ENCODE measurements around the gene LRBA. TPM values are rescaled to one million over a fixed set of nuclear protein-coding genes. Genes with fewer than 3 reads are reported as not detected.
"Not testable (repeated sequence)": the region's sequence is repeated elsewhere in the genome, so short reads cannot be mapped to it uniquely, and the experiment has no call there.

Gene LRBA
- total RNA-seq, 2 donors from 2014 or later = 50.1 to 59.9 TPM

DNA sequence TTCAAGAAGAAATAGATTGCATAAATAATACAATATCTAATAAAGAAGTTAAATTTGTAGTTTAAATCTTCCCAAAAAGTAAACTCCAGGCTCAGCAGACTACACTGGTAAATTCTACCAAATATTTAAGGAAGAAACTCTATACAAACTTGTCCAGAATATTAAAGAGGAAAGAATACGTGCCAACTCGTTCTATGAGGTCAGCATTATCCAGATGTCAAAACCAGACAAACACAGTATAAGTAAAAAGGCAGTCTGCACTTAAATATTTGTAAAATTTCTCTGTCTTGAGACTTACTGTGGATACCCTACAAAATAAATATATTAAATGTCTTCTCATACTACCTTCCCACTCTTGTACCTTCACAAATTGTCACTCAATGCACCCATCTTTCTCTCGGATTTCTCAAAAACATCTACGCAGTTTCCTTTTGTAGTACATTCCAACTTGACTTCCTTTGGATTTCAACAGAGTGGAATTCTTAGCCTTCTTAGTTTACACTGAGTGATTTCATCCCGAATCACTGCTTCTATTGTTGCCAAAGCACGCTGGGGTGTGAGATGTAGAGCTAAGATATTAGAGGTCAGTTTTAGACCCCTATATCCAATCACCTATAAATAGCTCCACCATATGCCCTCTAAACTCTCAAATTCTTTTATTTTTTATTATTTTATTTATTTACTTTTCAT, 504.8 kb downstream of the LRBA start:
- no peaks in the 10 kb centered on the region for H3K9me3 ChIP-seq
- H3K27me3 ChIP-seq = no peaks in the 10 kb centered on the region
- no peak overlapping the region for H3K27ac ChIP-seq
- H3K4me3 ChIP-seq = no peak overlapping the region
- intact Hi-C loops (cut with DNase I) = no loop called here
- H3K36me3 ChIP-seq (replicated peaks in 1 of 2; ENCODE audit: insufficient read depth in 1 of 2, low read depth in 2 of 2) = no peaks in the 10 kb centered on the region
- TF ChIP-seq, protein P1, sequence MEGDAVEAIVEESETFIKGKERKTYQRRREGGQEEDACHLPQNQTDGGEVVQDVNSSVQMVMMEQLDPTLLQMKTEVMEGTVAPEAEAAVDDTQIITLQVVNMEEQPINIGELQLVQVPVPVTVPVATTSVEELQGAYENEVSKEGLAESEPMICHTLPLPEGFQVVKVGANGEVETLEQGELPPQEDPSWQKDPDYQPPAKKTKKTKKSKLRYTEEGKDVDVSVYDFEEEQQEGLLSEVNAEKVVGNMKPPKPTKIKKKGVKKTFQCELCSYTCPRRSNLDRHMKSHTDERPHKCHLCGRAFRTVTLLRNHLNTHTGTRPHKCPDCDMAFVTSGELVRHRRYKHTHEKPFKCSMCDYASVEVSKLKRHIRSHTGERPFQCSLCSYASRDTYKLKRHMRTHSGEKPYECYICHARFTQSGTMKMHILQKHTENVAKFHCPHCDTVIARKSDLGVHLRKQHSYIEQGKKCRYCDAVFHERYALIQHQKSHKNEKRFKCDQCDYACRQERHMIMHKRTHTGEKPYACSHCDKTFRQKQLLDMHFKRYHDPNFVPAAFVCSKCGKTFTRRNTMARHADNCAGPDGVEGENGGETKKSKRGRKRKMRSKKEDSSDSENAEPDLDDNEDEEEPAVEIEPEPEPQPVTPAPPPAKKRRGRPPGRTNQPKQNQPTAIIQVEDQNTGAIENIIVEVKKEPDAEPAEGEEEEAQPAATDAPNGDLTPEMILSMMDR (IDR thresholded peaks at IDR 0.05) = no peak
- no peak for TF ChIP-seq POLR2A (IDR thresholded peaks at IDR 0.05)
- no peaks in the 10 kb centered on the region for H3K4me1 ChIP-seq
- no peak for DNase-seq
- no peak for ATAC-seq
- WGBS, 2 donors = 81 to 85% methylated on average over 6 of the region's 6 CpGs

DNA sequence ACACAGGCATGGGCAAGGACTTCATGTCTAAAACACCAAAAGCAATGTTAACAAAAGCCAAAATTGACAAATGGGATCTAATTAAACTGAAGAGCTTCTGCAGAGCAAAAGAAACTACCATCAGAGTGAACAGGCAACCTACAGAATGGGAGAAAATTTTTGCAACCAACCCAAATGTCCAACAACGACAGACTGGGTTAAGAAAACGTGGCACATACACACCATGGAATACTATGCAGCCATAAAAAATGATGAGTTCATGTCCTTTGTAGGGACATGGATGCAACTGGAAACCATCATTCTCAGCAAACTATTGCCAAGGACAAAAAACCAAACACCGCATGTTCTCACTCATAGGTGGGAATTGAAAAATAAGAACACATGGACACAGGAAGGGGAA, 507.4 kb downstream of the LRBA start:
- H3K27ac ChIP-seq; H3K9me3 ChIP-seq; H3K27me3 ChIP-seq; DNase-seq; ATAC-seq; H3K4me3 ChIP-seq; H3K36me3 ChIP-seq (replicated peaks in 1 of 2; ENCODE audit: insufficient read depth in 1 of 2, low read depth in 2 of 2); H3K4me1 ChIP-seq; intact Hi-C loops (cut with DNase I): not testable (repeated sequence)
- 94 to 96% methylated on average over 3 of the region's 3 CpGs for WGBS, 2 donors

DNA sequence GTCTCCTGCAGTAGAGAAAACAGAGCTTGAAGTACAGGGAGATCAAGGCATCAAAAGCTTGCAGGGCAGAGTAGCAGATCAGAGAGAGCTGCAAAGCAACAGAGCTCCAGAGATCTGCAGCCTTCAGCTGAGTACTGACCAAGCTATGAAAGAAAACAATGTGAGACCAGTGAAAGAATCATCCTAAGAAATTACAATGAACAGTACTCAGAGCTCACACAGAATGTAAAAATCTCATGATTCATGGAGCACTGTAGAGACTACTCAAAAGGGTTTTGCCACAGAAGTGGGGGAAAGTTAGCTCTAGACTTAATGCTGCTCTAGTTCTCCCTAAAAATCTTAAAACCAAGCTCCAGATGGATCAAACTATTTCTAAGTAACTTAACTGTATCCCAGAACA, 513.1 kb downstream of the LRBA start:
- ATAC-seq (no peak), DNase-seq (no peak)
- Histone ChIP-seq H3K36me3 (replicated peaks in 1 of 2; ENCODE audit: insufficient read depth in 1 of 2, low read depth in 2 of 2) (no peaks in the 10 kb centered on the region), H3K27me3 (no peaks in the 10 kb centered on the region), H3K27ac (no peak overlapping the region), H3K4me3 (no peak overlapping the region), H3K9me3 (no peaks in the 10 kb centered on the region), H3K4me1 (no peaks in the 10 kb centered on the region)
- TF ChIP-seq POLR2A (IDR thresholded peaks at IDR 0.05) = no peak
- TF ChIP-seq, protein P1 (IDR thresholded peaks at IDR 0.05) = no peak
- intact Hi-C loops (cut with DNase I) = no loop called here

DNA sequence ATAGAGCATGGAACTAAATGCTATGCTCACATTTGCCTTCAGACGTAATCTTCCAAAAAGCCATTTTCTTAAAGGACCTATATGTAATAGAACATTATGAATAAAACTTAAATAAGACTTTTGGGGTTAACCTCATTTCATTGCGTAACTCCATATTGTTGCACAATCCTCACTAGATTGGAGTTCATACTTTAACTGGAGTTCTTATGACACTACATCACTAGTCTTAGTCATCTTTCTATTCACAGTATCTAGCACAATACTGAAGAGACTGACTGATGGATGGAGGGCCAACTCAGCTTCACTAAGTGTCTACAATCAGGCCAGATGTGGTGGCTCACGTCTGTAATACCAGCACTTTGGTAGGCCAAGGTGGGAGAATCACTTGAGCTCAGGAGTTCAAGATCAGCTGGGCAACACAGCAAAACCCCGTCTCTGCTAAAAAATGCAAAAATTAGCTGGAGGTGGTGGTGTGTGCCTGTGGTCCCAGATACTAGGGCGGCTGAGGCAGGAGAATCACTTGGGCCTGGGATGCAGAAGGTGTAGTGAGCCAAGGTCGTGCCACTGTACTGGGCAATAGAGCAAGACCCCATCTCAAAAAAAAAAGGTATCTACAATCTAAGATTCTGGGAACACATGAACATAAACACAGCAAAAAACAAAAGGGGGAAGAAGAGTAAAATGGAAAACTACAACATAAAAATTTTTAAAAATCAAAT, 513.9 kb downstream of the LRBA start:
- DNase-seq (no peak), ATAC-seq (no peak)
- no peaks in the 10 kb centered on the region for H3K36me3 ChIP-seq (replicated peaks in 1 of 2; ENCODE audit: insufficient read depth in 1 of 2, low read depth in 2 of 2)
- H3K27me3 ChIP-seq = no peaks in the 10 kb centered on the region
- no peaks in the 10 kb centered on the region for H3K4me1 ChIP-seq
- intact Hi-C loops (cut with DNase I) = no loop called here
- H3K27ac ChIP-seq = no peak overlapping the region
- no peak overlapping the region for H3K4me3 ChIP-seq
- WGBS, 2 donors = 77 to 91% methylated on average over 6 of the region's 6 CpGs
- no peaks in the 10 kb centered on the region for H3K9me3 ChIP-seq
- TF ChIP-seq, protein P1 (IDR thresholded peaks at IDR 0.05) = no peak
- no peak for TF ChIP-seq POLR2A (IDR thresholded peaks at IDR 0.05)

DNA sequence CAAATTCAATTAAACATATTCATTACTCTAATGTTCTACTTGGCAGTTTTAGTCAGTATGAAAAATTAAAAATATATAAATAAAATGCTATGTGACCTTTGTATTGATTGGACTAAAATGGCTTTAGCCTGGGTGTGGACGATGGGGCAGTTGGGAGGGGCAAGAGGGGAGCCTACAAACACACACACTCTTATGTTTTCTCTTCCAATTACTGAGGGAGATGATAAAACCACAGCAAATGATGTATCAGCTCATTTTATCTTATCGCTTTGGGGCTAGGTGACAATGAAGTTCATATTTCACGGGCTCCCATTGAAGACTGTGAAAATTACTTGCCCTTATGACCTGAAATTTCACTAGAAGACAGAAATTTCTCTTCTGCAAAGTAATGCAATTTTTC, 517.5 kb downstream of the LRBA start:
- intact Hi-C loops (cut with DNase I) = no loop called here
- DNase-seq (no peak), ATAC-seq (no peak)
- Histone ChIP-seq H3K4me1 (no peaks in the 10 kb centered on the region), H3K27me3 (no peaks in the 10 kb centered on the region), H3K27ac (no peak overlapping the region), H3K9me3 (no peaks in the 10 kb centered on the region), H3K36me3 (replicated peaks in 1 of 2; ENCODE audit: insufficient read depth in 1 of 2, low read depth in 2 of 2) (no peaks in the 10 kb centered on the region), H3K4me3 (no peak overlapping the region)
- WGBS, 2 donors = 82 to 88% methylated on average over 3 of the region's 3 CpGs
- no peak for TF ChIP-seq POLR2A (IDR thresholded peaks at IDR 0.05)
- TF ChIP-seq, protein P1 (IDR thresholded peaks at IDR 0.05) = no peak

Data from body of pancreas (tissue), 4 donors.